H9 (cell line): ENCODE data around the gene NME5. TPM values are rescaled to one million over a fixed set of nuclear protein-coding genes. Genes with fewer than 3 reads are reported as not detected.

Experiments
- DNase-seq: peaks from one replicate; pipeline ENCODE4 v3.0.0-alpha.2; 2017
- H2AFZ ChIP-seq: one replicate; pipeline ENCODE4 v1.6.1; 2013; ENCODE audit warnings: mild to moderate bottlenecking, low read length, control low read depth, moderate library complexity
- H2AK5ac ChIP-seq: 2 replicates; pipeline ENCODE4 v1.6.1; 2013; ENCODE audit warnings: low read length, control low read depth, mixed read lengths; ENCODE audit not compliant: insufficient read length
- H2BK120ac ChIP-seq: one replicate; pipeline ENCODE4 v1.6.1; 2013; ENCODE audit warnings: low read depth, mild to moderate bottlenecking, low read length, control low read depth, inconsistent platforms; ENCODE audit not compliant: poor library complexity, severe bottlenecking
- H2BK12ac ChIP-seq: 2 replicates; pipeline ENCODE4 v1.6.1; 2013; ENCODE audit warnings: low read length, control low read depth, mixed read lengths, low read depth; ENCODE audit not compliant: insufficient read length
- H2BK15ac ChIP-seq: 2 replicates; pipeline ENCODE4 v1.6.1; 2013; ENCODE audit warnings: low read depth, low read length, control low read depth
- H2BK20ac ChIP-seq: one replicate; pipeline ENCODE4 v1.6.1; 2013; ENCODE audit warnings: low read depth, mild to moderate bottlenecking, low read length, control low read depth, inconsistent platforms; ENCODE audit not compliant: poor library complexity, severe bottlenecking
- H2BK5ac ChIP-seq: 2 replicates; pipeline ENCODE4 v1.6.1; 2013; ENCODE audit warnings: low read length, control low read depth, mixed read lengths; ENCODE audit not compliant: insufficient read length
- H3K14ac ChIP-seq: 2 replicates; pipeline ENCODE4 v1.6.1; 2013; ENCODE audit warnings: low read length, control low read depth; ENCODE audit not compliant: insufficient read depth
- H3K18ac ChIP-seq: 2 replicates; pipeline ENCODE4 v1.6.1; 2013; ENCODE audit warnings: low read depth, mild to moderate bottlenecking, mixed read lengths, low read length, control low read depth; ENCODE audit not compliant: insufficient read length
- H3K23ac ChIP-seq: 2 replicates; pipeline ENCODE4 v1.6.1; 2013; ENCODE audit warnings: low read length, control low read depth, mixed read lengths, low read depth; ENCODE audit not compliant: insufficient read length
- H3K23me2 ChIP-seq: 2 replicates; pipeline ENCODE4 v1.6.1; 2013; ENCODE audit warnings: low read depth, mild to moderate bottlenecking, mixed read lengths, low read length, control low read depth; ENCODE audit not compliant: insufficient read length, poor library complexity, severe bottlenecking
- H3K27ac ChIP-seq: 2 replicates; pipeline ENCODE4 v1.5.1; 2013; ENCODE audit warnings: low read length, control low read depth, mixed read lengths, low read depth; ENCODE audit not compliant: insufficient read length
- H3K27me3 ChIP-seq: 2 replicates; pipeline ENCODE4 v1.6.1; 2013; ENCODE audit warnings: low read length, control low read depth, inconsistent platforms; ENCODE audit not compliant: insufficient read depth
- H3K4ac ChIP-seq: 2 replicates; pipeline ENCODE4 v1.6.1; 2013; ENCODE audit warnings: low read depth, mild to moderate bottlenecking, control low read depth, inconsistent platforms, low read length, moderate library complexity
- H3K4me1 ChIP-seq: 2 replicates; pipeline ENCODE4 v1.6.1; 2013; ENCODE audit warnings: low read length, control low read depth, inconsistent platforms; ENCODE audit not compliant: insufficient read depth
- H3K4me2 ChIP-seq: 2 replicates; pipeline ENCODE4 v1.6.1; 2013; ENCODE audit warnings: low read length, control low read depth, mixed read lengths; ENCODE audit not compliant: insufficient read length, insufficient read depth
- H3K56ac ChIP-seq: 2 replicates; pipeline ENCODE4 v1.6.1; 2013; ENCODE audit warnings: low read depth, mild to moderate bottlenecking, mixed read lengths, low read length, control low read depth; ENCODE audit not compliant: insufficient read length
- H3K79me1 ChIP-seq: 2 replicates; pipeline ENCODE4 v1.6.1; 2013; ENCODE audit warnings: low read depth, mild to moderate bottlenecking, moderate library complexity, low read length, control low read depth, inconsistent platforms; ENCODE audit not compliant: insufficient read depth, poor library complexity, severe bottlenecking
- H3K79me2 ChIP-seq: 2 replicates; pipeline ENCODE4 v1.6.1; 2013; ENCODE audit warnings: low read length, control low read depth, inconsistent platforms; ENCODE audit not compliant: insufficient read depth
- H3K9ac ChIP-seq: 2 replicates; pipeline ENCODE4 v1.6.1; 2013; ENCODE audit warnings: low read length, control low read depth, mixed read lengths; ENCODE audit not compliant: insufficient read length; ENCODE audit errors: extremely low read depth
- H3K9me3 ChIP-seq: one replicate; pipeline ENCODE4 v1.6.1; 2013; ENCODE audit warnings: low read depth, low read length, inconsistent platforms; ENCODE audit not compliant: control insufficient read depth
- H3T11ph ChIP-seq: one replicate; pipeline ENCODE4 v1.6.1; 2013; ENCODE audit warnings: mild to moderate bottlenecking, low read length, control low read depth, inconsistent platforms
- H4K20me1 ChIP-seq: one replicate; pipeline ENCODE4 v1.6.1; 2013; ENCODE audit not compliant: control insufficient read depth, insufficient read length, insufficient read depth
- H4K5ac ChIP-seq: 2 replicates; pipeline ENCODE4 v1.6.1; 2013; ENCODE audit warnings: low read depth, mild to moderate bottlenecking, mixed read lengths, low read length, control low read depth; ENCODE audit not compliant: insufficient read length
- H4K8ac ChIP-seq: replicated peaks from 2 replicates; pipeline ENCODE4 v1.6.1; 2013; ENCODE audit warnings: low read length, control low read depth, mixed read lengths, low read depth; ENCODE audit not compliant: insufficient read length
- H4K91ac ChIP-seq: 2 replicates; pipeline ENCODE4 v1.6.1; 2013; ENCODE audit warnings: low read depth, mild to moderate bottlenecking, moderate library complexity, mixed read lengths, low read length, control low read depth; ENCODE audit not compliant: insufficient read length
- H3K27ac Mint-ChIP-seq, 3 experiments: 2 replicates in 2 of 3; 3 replicates in 1 of 3; pipeline ENCODE4 v1.8.0; 2020 to 2021; ENCODE audit warnings: mixed read lengths in 3 of 3, mild to moderate bottlenecking in 1 of 3, moderate library complexity in 1 of 3
- H3K27me3 Mint-ChIP-seq: 2 replicates; pipeline ENCODE4 v1.8.0; 2021; ENCODE audit warnings: low read depth, mild to moderate bottlenecking, moderate library complexity, mixed read lengths
- H3K36me3 Mint-ChIP-seq, 3 experiments: 2 replicates in 2 of 3; 3 replicates in 1 of 3; pipeline ENCODE4 v1.8.0; 2020 to 2021; ENCODE audit warnings: low read depth in 3 of 3, mixed read lengths in 3 of 3; ENCODE audit not compliant: insufficient read depth in 1 of 3
- H3K4me1 Mint-ChIP-seq, 2 experiments: 2 replicates each; pipeline ENCODE4 v1.8.0; 2020; ENCODE audit warnings: mixed read lengths in 2 of 2
- H3K4me3 Mint-ChIP-seq, 2 experiments: 2 replicates in 1 of 2; 3 replicates in 1 of 2; pipeline ENCODE4 v1.8.0; 2020 to 2021; ENCODE audit warnings: mild to moderate bottlenecking in 2 of 2, mixed read lengths in 2 of 2, moderate library complexity in 1 of 2
- H3K9me3 Mint-ChIP-seq, 2 experiments: 2 replicates in 1 of 2; 3 replicates in 1 of 2; pipeline ENCODE4 v1.8.0; 2020; ENCODE audit warnings: mild to moderate bottlenecking in 2 of 2, mixed read lengths in 2 of 2, moderate library complexity in 1 of 2
- CTCF ChIP-seq: fragments of 200-600 bp; sonication (generic); conservative IDR thresholded peaks from 3 replicates; pipeline ENCODE4 v1.8.0; 2021; ENCODE audit warnings: antibody characterized with exemption, mild to moderate bottlenecking
- WGBS: extraction: QIAGEN DNeasy Blood & Tissue Kit; methylation state at CpG from one replicate; pipeline ENCODE4 v1.1.7; 2013; ENCODE audit warnings: missing lambda C conversion rate, low lambda C conversion rate, mixed read lengths; ENCODE audit not compliant: insufficient read length; ENCODE audit errors: extremely low coverage; 5-methylcytosine and 5-hydroxymethylcytosine counted together
- total RNA-seq: library from RNA; stranded (reverse); gene quantifications from 2 replicates; pipeline ENCODE4 v1.2.1, GENCODE V29; 2021

Gene NME5
- total RNA-seq, 1 experiment from 2014 or later = 0.96 TPM

- Histone ChIP-seq H4K20me1 (no peaks in the 10 kb centered on the region), H3K27me3 (no peaks in the 10 kb centered on the region; the same call in 1 of the 2 replicates)
Measured at GRCh38 chr5:138140268-138140667, 1.0 kb upstream of the NME5 start.

More at GRCh38 chr5:138140268-138140667, 1.0 kb upstream of the NME5 start:
- DNase-seq = no peak
- Histone ChIP-seq H3K23me2 (peaks cover 5% of the 10 kb centered on the region), H2BK15ac (no peak overlapping the region), H2BK12ac (no peak overlapping the region), H2BK120ac (no peak overlapping the region), H3K23ac (no peak overlapping the region), H3K27ac (no peak overlapping the region), H4K5ac (no peak overlapping the region), H2AK5ac (no peak overlapping the region), H2AFZ (no peak overlapping the region), H3K56ac (no peak overlapping the region), H3K18ac (no peak overlapping the region), H3K14ac (no peak overlapping the region), H4K8ac (no peak overlapping the region), H2BK20ac (no peak overlapping the region), H3K9ac (no peak overlapping the region), H3T11ph (no peak overlapping the region), H3K79me2 (no peaks in the 10 kb centered on the region), H3K9me3 (no peaks in the 10 kb centered on the region), H4K91ac (no peak overlapping the region), H3K4me1 (no peaks in the 10 kb centered on the region), H3K4ac (no peak overlapping the region), H2BK5ac (no peak overlapping the region), H3K79me1 (no peaks in the 10 kb centered on the region), H3K4me2 (no peak overlapping the region)
- H3K36me3 Mint-ChIP-seq = no peaks in the 10 kb centered on the region
- H3K4me1 Mint-ChIP-seq = peaks cover 6% of the 10 kb centered on the region in 2 experiments
- TF ChIP-seq CTCF = no peak
- H3K4me3 Mint-ChIP-seq = no peak overlapping the region
- no peak overlapping the region for H3K27ac Mint-ChIP-seq
- H3K27me3 Mint-ChIP-seq = peaks cover 6% of the 10 kb centered on the region
- 0 out of 5 replicates have a peak, but pooled peaks cover 0 to 3% of the 10 kb centered on the region in 2 experiments for H3K9me3 Mint-ChIP-seq
- no CpG with 5 or more reads among the region's 4 CpGs for WGBS
